Endothelial cell of umbilical vein (primary cell): ENCODE data around the gene JMJD8. TPM values are rescaled to one million over a fixed set of nuclear protein-coding genes. Genes with fewer than 3 reads are reported as not detected.

Experiments
- BruUV-seq: library from RNA; stranded (reverse); fragments of 400-500 nt; replicated peaks from 2 replicates; lab custom pipeline; 2021; lab: Mats Ljungman, UMichigan
- CTCF ChIA-PET: fragments of 300-600, 350-600 bp; sonication (Branson Sonifier 250); formaldehyde crosslinking; loops from one replicate; lab custom pipeline; 2021; ENCODE audit warnings: antibody characterized with exemption, inconsistent platforms; lab: Charles Lee
- POLR2A ChIA-PET: fragments of 300-600, 350-600 bp; sonication (Branson Sonifier 250); formaldehyde crosslinking; loops from one replicate; lab custom pipeline; 2021; ENCODE audit warnings: antibody characterized with exemption, inconsistent platforms; lab: Charles Lee
- DNase-seq: peaks from one replicate; pipeline ENCODE4 v3.0.0-alpha.2; 2011; ENCODE audit warnings: low read depth, low spot score
- FAIRE-seq: peaks from 2 replicates; lab custom pipeline; 2011; peaks lifted over from hg19 to GRCh38; lab: Jason Lieb, UNC
- H2AFZ ChIP-seq: 2 replicates; pipeline ENCODE4 v1.6.0; 2012; ENCODE audit warnings: low read depth, low read length, control low read depth, inconsistent platforms
- H3K27ac ChIP-seq: 2 replicates; pipeline ENCODE4 v1.5.1; 2011; ENCODE audit warnings: low read depth, mild to moderate bottlenecking, control low read depth, low read length, moderate library complexity; ENCODE audit not compliant: insufficient read depth
- H3K27me3 ChIP-seq, 2 experiments: 2 replicates each; pipeline versions ENCODE4 v1.6.0 to v1.6.1; 2011; ENCODE audit warnings: low read length in 2 of 2, mixed read lengths in 1 of 2; ENCODE audit not compliant: control insufficient read depth in 2 of 2, insufficient read depth in 2 of 2
- H3K36me3 ChIP-seq, 2 experiments: 2 replicates in 1 of 2; 3 replicates in 1 of 2; pipeline ENCODE4 v1.5.1; 2011; ENCODE audit warnings: low read length in 2 of 2, mild to moderate bottlenecking in 1 of 2, moderate library complexity in 1 of 2; ENCODE audit not compliant: control insufficient read depth in 2 of 2, insufficient read depth in 2 of 2; ENCODE audit errors: extremely low read depth in 1 of 2
- H3K4me1 ChIP-seq: 3 replicates; pipeline ENCODE4 v1.5.1; 2011; ENCODE audit warnings: mild to moderate bottlenecking, low read length; ENCODE audit not compliant: control insufficient read depth, insufficient read depth; ENCODE audit errors: extremely low read depth
- H3K4me2 ChIP-seq: 2 replicates; pipeline ENCODE4 v1.6.1; 2011; ENCODE audit warnings: low read length, control low read depth, mixed read lengths; ENCODE audit not compliant: insufficient read depth
- H3K4me3 ChIP-seq, 3 experiments: fragments of 200-600 bp in 1 of 3; sonication (generic), shearing (Covaris generic) in 1 of 3; replicated peaks in 1 of 3; 2 replicates each; pipeline ENCODE4 v1.5.1; 2011 to 2016; ENCODE audit warnings: control low read depth in 3 of 3, low read length in 3 of 3, mild to moderate bottlenecking in 2 of 3, inconsistent platforms in 1 of 3, low read depth in 1 of 3, moderate library complexity in 1 of 3; ENCODE audit not compliant: insufficient read depth in 1 of 3
- H3K79me2 ChIP-seq: 2 replicates; pipeline ENCODE4 v1.6.0; 2012; ENCODE audit warnings: low read length, inconsistent platforms; ENCODE audit not compliant: control insufficient read depth, insufficient read depth
- H3K9ac ChIP-seq: replicated peaks from 2 replicates; pipeline ENCODE3; 2011; ENCODE audit warnings: low read length, control low read depth; ENCODE audit not compliant: insufficient read depth; ENCODE audit errors: extremely low read depth
- H3K9me1 ChIP-seq: replicated peaks from 3 replicates; pipeline ENCODE4 v1.6.0; 2011; ENCODE audit warnings: mild to moderate bottlenecking, low read length; ENCODE audit not compliant: control insufficient read depth, insufficient read depth; ENCODE audit errors: extremely low read depth
- H3K9me3 ChIP-seq: replicated peaks from 2 replicates; pipeline ENCODE4 v1.5.1; 2012; ENCODE audit warnings: low read length, inconsistent platforms; ENCODE audit not compliant: control insufficient read depth, insufficient read depth
- H4K20me1 ChIP-seq: replicated peaks from 2 replicates; pipeline ENCODE3; 2011; ENCODE audit warnings: mild to moderate bottlenecking, low read length; ENCODE audit not compliant: control insufficient read depth, insufficient read depth; ENCODE audit errors: extremely low read depth
- EZH2 ChIP-seq: IDR thresholded peaks from 2 replicates; pipeline ENCODE4 v1.6.1; 2012; ENCODE audit warnings: borderline replicate concordance, low read depth, mild to moderate bottlenecking, moderate library complexity, low read length, inconsistent platforms; ENCODE audit not compliant: severe bottlenecking
- FOS ChIP-seq: IDR thresholded peaks from 2 replicates; pipeline ENCODE4 v1.6.1; 2011; ENCODE audit warnings: mild to moderate bottlenecking, low read length, moderate library complexity, borderline replicate concordance; ENCODE audit not compliant: insufficient read depth
- GATA2 ChIP-seq: IDR thresholded peaks from 2 replicates; pipeline ENCODE4 v1.7.0; 2011; ENCODE audit warnings: low read depth, mild to moderate bottlenecking, moderate library complexity, mixed read lengths, low read length; ENCODE audit not compliant: insufficient read length, insufficient read depth
- JUN ChIP-seq: IDR thresholded peaks from 2 replicates; pipeline ENCODE4 v1.6.1; 2011; ENCODE audit warnings: borderline replicate concordance, low read depth; ENCODE audit not compliant: insufficient read length, insufficient read depth
- MYC ChIP-seq: IDR thresholded peaks from one replicate; pipeline ENCODE4 v1.6.1; 2011; ENCODE audit warnings: mild to moderate bottlenecking, low read depth, low read length
- POLR2A ChIP-seq: IDR thresholded peaks from 2 replicates; pipeline ENCODE4 v1.6.1; 2012; ENCODE audit warnings: low read depth, mild to moderate bottlenecking, control low read depth, low read length
- POLR2AphosphoS5 ChIP-seq: IDR thresholded peaks from 2 replicates; pipeline ENCODE4 v1.6.1; 2012; ENCODE audit warnings: low read depth, mild to moderate bottlenecking, control low read depth, low read length, moderate library complexity; ENCODE audit not compliant: insufficient read depth
- dilution Hi-C: fragments of 300-500 bp; cut with MboI; formaldehyde crosslinking; loops from one replicate; pipeline ENCODE4 v1.15.0; 2019; ENCODE audit warnings: low sequenced_read_pairs; ENCODE audit not compliant: extremely low pct_ligation_motif_present
- intact Hi-C: fragments of 100-400 bp; cut with micrococcal nuclease; formaldehyde crosslinking; loops from one replicate; pipeline ENCODE4 v1.10.0; 2022
- polyA plus RNA-seq, 4 experiments: library from polyadenylated mRNA; depleted of rRNA in 3 of 4; stranded (reverse) in 3 of 4; unstranded in 1 of 4; fragments of >200 nt; gene quantifications; 2 replicates each; pipeline versions ENCODE4 v1.2.1 to v1.2.3, GENCODE V29; 2011 to 2012; ENCODE audit warnings: missing spikeins in 1 of 4
- total RNA-seq: library from RNA; stranded (reverse); gene quantifications from 2 replicates; pipeline ENCODE4 v1.2.3, GENCODE V29; 2021
- TF ChIP-seq, protein P1 (sequence below): IDR thresholded peaks from 2 replicates; pipeline ENCODE4 v1.6.1; 2011; ENCODE audit not compliant: insufficient read depth, insufficient read length
- TF ChIP-seq, protein P2 (sequence below), 2 donors: IDR thresholded peaks; 1 replicate in 1 of 2; 2 replicates in 1 of 2; pipeline ENCODE4 v1.5.1; 2011; ENCODE audit warnings: low read length in 2 of 2, mild to moderate bottlenecking in 2 of 2, moderate library complexity in 2 of 2, control low read depth in 1 of 2, inconsistent platforms in 1 of 2, low read depth in 1 of 2; ENCODE audit not compliant: insufficient read depth in 1 of 2; ENCODE audit errors: extremely low read depth in 1 of 2

Gene JMJD8
- total and polyA plus RNA-seq, 2 donors (not counting 3 experiments of a cell fraction or from before 2014, with no cell fraction given) = 55.1 to 102 TPM

DNA sequence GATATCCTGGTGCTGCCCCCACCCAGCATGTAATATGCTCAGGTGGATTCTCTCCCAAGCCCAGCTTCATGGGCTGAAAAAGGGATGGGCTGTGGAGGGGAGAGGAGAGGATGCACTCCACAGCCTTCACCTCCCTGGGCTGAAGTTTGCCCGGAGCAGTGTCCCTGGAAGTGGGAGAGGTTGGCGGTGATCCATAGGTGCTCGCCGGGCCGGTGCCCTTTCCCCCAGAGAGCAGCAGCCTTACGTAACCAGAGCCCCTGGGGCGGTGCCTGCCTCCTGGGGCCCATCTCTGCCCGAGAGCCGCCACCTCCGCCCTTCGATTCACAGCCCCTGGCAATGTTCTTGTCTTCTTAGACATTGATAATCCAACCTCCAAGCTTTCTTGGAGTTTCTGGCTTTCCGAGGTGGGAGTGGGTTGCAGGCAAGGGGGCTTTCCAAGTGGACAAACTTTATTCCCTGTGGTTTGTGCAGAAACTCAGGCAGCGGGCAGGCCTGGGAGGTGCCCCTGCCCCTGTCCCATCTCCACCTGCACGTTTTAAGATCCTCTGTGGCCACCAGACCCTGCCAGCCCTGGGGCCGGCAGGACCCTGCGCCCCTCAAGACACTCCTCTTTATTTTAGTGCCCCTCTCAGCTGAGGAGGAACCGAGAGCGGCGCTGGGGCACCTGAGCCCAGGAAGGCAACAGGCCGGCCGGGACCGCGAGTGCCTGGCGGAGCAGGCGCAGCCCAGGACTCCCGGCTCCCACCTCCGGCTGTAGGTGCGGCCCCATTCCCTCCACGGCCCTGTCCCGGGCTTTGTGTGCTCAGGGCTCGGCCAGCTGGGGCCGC lies 38.1 kb downstream of the JMJD8 start:
- intact Hi-C loops = no loop called here
- DNase-seq = no peak
- no peaks in the 10 kb centered on the region for H3K36me3 ChIP-seq
- H3K4me2 ChIP-seq = no peak overlapping the region
- BruUV-seq = no TSS peak
- H3K79me2 ChIP-seq = no peaks in the 10 kb centered on the region
- FAIRE-seq = no peak
- no peak overlapping the region for H2AFZ ChIP-seq
- TF ChIP-seq POLR2A (no peak), JUN (no peak), GATA2 (no peak), FOS (no peak), MYC (no peak), EZH2 (no peak), POLR2AphosphoS5 (no peak)
- TF ChIP-seq, protein P1, sequence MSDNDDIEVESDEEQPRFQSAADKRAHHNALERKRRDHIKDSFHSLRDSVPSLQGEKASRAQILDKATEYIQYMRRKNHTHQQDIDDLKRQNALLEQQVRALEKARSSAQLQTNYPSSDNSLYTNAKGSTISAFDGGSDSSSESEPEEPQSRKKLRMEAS = no peak
- TF ChIP-seq, protein P2, sequence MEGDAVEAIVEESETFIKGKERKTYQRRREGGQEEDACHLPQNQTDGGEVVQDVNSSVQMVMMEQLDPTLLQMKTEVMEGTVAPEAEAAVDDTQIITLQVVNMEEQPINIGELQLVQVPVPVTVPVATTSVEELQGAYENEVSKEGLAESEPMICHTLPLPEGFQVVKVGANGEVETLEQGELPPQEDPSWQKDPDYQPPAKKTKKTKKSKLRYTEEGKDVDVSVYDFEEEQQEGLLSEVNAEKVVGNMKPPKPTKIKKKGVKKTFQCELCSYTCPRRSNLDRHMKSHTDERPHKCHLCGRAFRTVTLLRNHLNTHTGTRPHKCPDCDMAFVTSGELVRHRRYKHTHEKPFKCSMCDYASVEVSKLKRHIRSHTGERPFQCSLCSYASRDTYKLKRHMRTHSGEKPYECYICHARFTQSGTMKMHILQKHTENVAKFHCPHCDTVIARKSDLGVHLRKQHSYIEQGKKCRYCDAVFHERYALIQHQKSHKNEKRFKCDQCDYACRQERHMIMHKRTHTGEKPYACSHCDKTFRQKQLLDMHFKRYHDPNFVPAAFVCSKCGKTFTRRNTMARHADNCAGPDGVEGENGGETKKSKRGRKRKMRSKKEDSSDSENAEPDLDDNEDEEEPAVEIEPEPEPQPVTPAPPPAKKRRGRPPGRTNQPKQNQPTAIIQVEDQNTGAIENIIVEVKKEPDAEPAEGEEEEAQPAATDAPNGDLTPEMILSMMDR (IDR thresholded peaks at IDR 0.05; ENCODE audit: extremely low read depth in 1 of 2, insufficient read depth in 1 of 2, low read depth in 1 of 2, low read length in 2 of 2) = no peak
- H3K9ac ChIP-seq = no peak overlapping the region
- H3K9me1 ChIP-seq = no peaks in the 10 kb centered on the region
- no peaks in the 10 kb centered on the region for H4K20me1 ChIP-seq
- ChIA-PET POLR2A (no interaction called here), CTCF (interaction anchor here (1.2 kb wide), 1 partner anchor 56 kb away, joined by 3 read pairs; the partner anchor contains the start of gene RAB40C)
- no peaks in the 10 kb centered on the region for H3K27me3 ChIP-seq
- H3K4me3 ChIP-seq = no peak overlapping the region
- H3K4me1 ChIP-seq = peaks cover 16% of the 10 kb centered on the region
- dilution Hi-C loops = no loop called here
- no peaks in the 10 kb centered on the region for H3K9me3 ChIP-seq
- no peak overlapping the region for H3K27ac ChIP-seq
